HEK293 (cell line): ENCODE measurements around the gene PROB1.

Experiments
- CTCF ChIA-PET: fragments of 350-600 bp; formaldehyde crosslinking; extraction: SDS; loops from one replicate; lab custom pipeline; 2021; ENCODE audit warnings: antibody characterized with exemption; lab: Yijun Ruan, JAX
- POLR2A ChIA-PET: fragments of 300-600 bp; formaldehyde crosslinking; extraction: SDS; loops from one replicate; lab custom pipeline; 2020; ENCODE audit warnings: antibody characterized with exemption, inconsistent platforms; lab: Yijun Ruan, JAX
- H3K27ac ChIP-seq: fragments of 200-500 bp; sonication (Bioruptor generic); 2 replicates; pipeline ENCODE4 v1.5.1; 2014; ENCODE audit warnings: low read depth, low read length, control low read depth, inconsistent platforms; ENCODE audit errors: extremely low read depth
- H3K36me3 ChIP-seq, 2 experiments: fragments of 200-500 bp in 1 of 2; sonication (Bioruptor generic) in 1 of 2; 1 replicate in 1 of 2; 2 replicates in 1 of 2; pipeline ENCODE4 v1.5.1; 2014 to 2017; ENCODE audit warnings: inconsistent platforms in 2 of 2, low read length in 2 of 2; ENCODE audit not compliant: control insufficient read depth in 2 of 2, insufficient read depth in 1 of 2
- H3K4me1 ChIP-seq: fragments of 200-500 bp; sonication (Bioruptor generic); 2 replicates; pipeline ENCODE4 v1.5.1; 2014; ENCODE audit warnings: mild to moderate bottlenecking, low read length, inconsistent platforms; ENCODE audit not compliant: control insufficient read depth, insufficient read depth
- H3K4me3 ChIP-seq: 2 replicates; pipeline ENCODE4 v1.5.1; 2011; ENCODE audit warnings: low read depth, mild to moderate bottlenecking, control low read depth, low read length, moderate library complexity
- H3K9me3 ChIP-seq: fragments of 200-500 bp; sonication (Bioruptor generic); 2 replicates; pipeline ENCODE4 v1.5.1; 2014; ENCODE audit warnings: low read depth, low read length, inconsistent platforms; ENCODE audit not compliant: control insufficient read depth, insufficient read depth
- ATF2 ChIP-seq: fragments of 450-650 bp; formaldehyde crosslinking; IDR thresholded peaks from 2 replicates; pipeline ENCODE4 v1.5.1; 2016; ENCODE audit warnings: missing biosample characterization, missing genetic modification characterization, low read depth
- BCL6B ChIP-seq: fragments of 450-650 bp; formaldehyde crosslinking; IDR thresholded peaks from 2 replicates; pipeline ENCODE4 v1.5.1; 2017; ENCODE audit warnings: missing biosample characterization, missing genetic modification characterization
- IKZF3 ChIP-seq: fragments of 450-650 bp; IDR thresholded peaks from 2 replicates; pipeline ENCODE4 v1.5.0; 2018; ENCODE audit warnings: missing biosample characterization, mild to moderate bottlenecking, missing genetic modification characterization, moderate library complexity
- KLF17 ChIP-seq: fragments of 450-650 bp; formaldehyde crosslinking; IDR thresholded peaks from 2 replicates; pipeline ENCODE4 v1.5.1; 2016; ENCODE audit warnings: missing biosample characterization, missing genetic modification characterization
- OSR2 ChIP-seq: fragments of 450-650 bp; formaldehyde crosslinking; IDR thresholded peaks from 2 replicates; pipeline ENCODE4 v1.5.1; 2016; ENCODE audit warnings: missing biosample characterization, missing genetic modification characterization
- PRDM4 ChIP-seq: fragments of 450-650 bp; formaldehyde crosslinking; IDR thresholded peaks from 2 replicates; pipeline ENCODE4 v1.5.1; 2017; ENCODE audit warnings: missing biosample characterization, missing genetic modification characterization
- RBAK ChIP-seq: fragments of 450-650 bp; formaldehyde crosslinking; IDR thresholded peaks from 2 replicates; pipeline ENCODE4 v1.5.1; 2016; ENCODE audit warnings: missing biosample characterization, missing genetic modification characterization
- REPIN1 ChIP-seq: fragments of 450-650 bp; formaldehyde crosslinking; IDR thresholded peaks from 2 replicates; pipeline ENCODE4 v1.5.1; 2017; ENCODE audit warnings: missing biosample characterization, missing genetic modification characterization, low read depth
- SCRT2 ChIP-seq: fragments of 450-650 bp; formaldehyde crosslinking; IDR thresholded peaks from 2 replicates; pipeline ENCODE4 v1.5.1; 2016; ENCODE audit warnings: missing biosample characterization, missing genetic modification characterization
- ZBTB17 ChIP-seq: fragments of 450-650 bp; formaldehyde crosslinking; IDR thresholded peaks from 2 replicates; pipeline ENCODE4 v1.5.1; 2016; ENCODE audit warnings: missing biosample characterization, missing genetic modification characterization
- ZBTB48 ChIP-seq: fragments of 450-650 bp; formaldehyde crosslinking; IDR thresholded peaks from 2 replicates; pipeline ENCODE4 v1.5.1; 2016; ENCODE audit warnings: missing biosample characterization, missing genetic modification characterization
- ZBTB7A ChIP-seq: fragments of 450-650 bp; formaldehyde crosslinking; IDR thresholded peaks from 2 replicates; pipeline ENCODE4 v1.5.1; 2016; ENCODE audit warnings: low read depth, missing biosample characterization, missing genetic modification characterization
- ZFP37 ChIP-seq: fragments of 450-650 bp; formaldehyde crosslinking; IDR thresholded peaks from 2 replicates; pipeline ENCODE4 v1.5.1; 2016; ENCODE audit warnings: missing biosample characterization, missing genetic modification characterization
- ZFP69B ChIP-seq: fragments of 450-650 bp; formaldehyde crosslinking; IDR thresholded peaks from 2 replicates; pipeline ENCODE4 v1.5.1; 2016; ENCODE audit warnings: missing biosample characterization, missing genetic modification characterization
- ZIC2 ChIP-seq: fragments of 450-650 bp; formaldehyde crosslinking; IDR thresholded peaks from 2 replicates; pipeline ENCODE4 v1.5.1; 2016; ENCODE audit warnings: missing biosample characterization, missing genetic modification characterization
- ZNF121 ChIP-seq: fragments of 450-650 bp; formaldehyde crosslinking; IDR thresholded peaks from 2 replicates; pipeline ENCODE4 v1.5.1; 2016; ENCODE audit warnings: missing biosample characterization, missing genetic modification characterization
- ZNF169 ChIP-seq: fragments of 450-650 bp; formaldehyde crosslinking; IDR thresholded peaks from 2 replicates; pipeline ENCODE4 v1.5.1; 2016; ENCODE audit warnings: missing biosample characterization, missing genetic modification characterization
- ZNF175 ChIP-seq: fragments of 450-650 bp; formaldehyde crosslinking; IDR thresholded peaks from 2 replicates; pipeline ENCODE4 v1.5.1; 2016; ENCODE audit warnings: missing biosample characterization, missing genetic modification characterization
- ZNF19 ChIP-seq: fragments of 450-650 bp; formaldehyde crosslinking; IDR thresholded peaks from 2 replicates; pipeline ENCODE4; 2016; ENCODE audit warnings: missing biosample characterization, missing genetic modification characterization, low read depth
- ZNF202 ChIP-seq: fragments of 450-650 bp; formaldehyde crosslinking; IDR thresholded peaks from 2 replicates; pipeline ENCODE4 v1.5.1; 2016; ENCODE audit warnings: missing biosample characterization, missing genetic modification characterization, borderline replicate concordance
- ZNF280C ChIP-seq: fragments of 450-650 bp; formaldehyde crosslinking; IDR thresholded peaks from 2 replicates; pipeline ENCODE4 v1.5.1; 2016; ENCODE audit warnings: missing biosample characterization, missing genetic modification characterization
- ZNF311 ChIP-seq: fragments of 450-650 bp; formaldehyde crosslinking; IDR thresholded peaks from 2 replicates; pipeline ENCODE4 v1.5.1; 2017; ENCODE audit warnings: missing biosample characterization, missing genetic modification characterization, borderline replicate concordance
- ZNF324 ChIP-seq: fragments of 450-650 bp; formaldehyde crosslinking; IDR thresholded peaks from 2 replicates; pipeline ENCODE4 v1.5.1; 2016; ENCODE audit warnings: missing biosample characterization, missing genetic modification characterization
- ZNF335 ChIP-seq: fragments of 450-650 bp; formaldehyde crosslinking; conservative IDR thresholded peaks from 2 replicates; pipeline ENCODE4 v1.5.1; 2016; ENCODE audit warnings: missing biosample characterization, missing genetic modification characterization
- ZNF426 ChIP-seq: fragments of 450-650 bp; formaldehyde crosslinking; IDR thresholded peaks from 2 replicates; pipeline ENCODE4 v1.5.1; 2017; ENCODE audit warnings: missing biosample characterization, missing genetic modification characterization, mild to moderate bottlenecking, inconsistent platforms, moderate library complexity
- ZNF514 ChIP-seq: fragments of 450-650 bp; formaldehyde crosslinking; IDR thresholded peaks from 2 replicates; pipeline ENCODE4 v1.5.1; 2016; ENCODE audit warnings: missing biosample characterization, missing genetic modification characterization
- ZNF560 ChIP-seq: fragments of 450-650 bp; formaldehyde crosslinking; IDR thresholded peaks from 2 replicates; pipeline ENCODE4 v1.5.1; 2017; ENCODE audit warnings: missing biosample characterization, missing genetic modification characterization, borderline replicate concordance
- ZNF585B ChIP-seq: fragments of 450-650 bp; formaldehyde crosslinking; IDR thresholded peaks from 2 replicates; pipeline ENCODE4 v1.5.1; 2016; ENCODE audit warnings: missing biosample characterization, missing genetic modification characterization
- ZNF791 ChIP-seq: fragments of 450-650 bp; formaldehyde crosslinking; IDR thresholded peaks from 2 replicates; pipeline ENCODE4 v1.5.1; 2016; ENCODE audit warnings: missing biosample characterization, missing genetic modification characterization

Gene PROB1

GRCh38 chr5:139403787-139404483, 9.0 kb upstream of the PROB1 start, which contains the start of gene SPATA24 (continued):
- no peak for TF ChIP-seq ZNF311
- peak; percentile 98 for TF ChIP-seq ZBTB7A (tag by site-specific recombination)

- Histone ChIP-seq H3K4me3 (peak overlapping the region; percentile 56), H3K9me3 (no peaks in the 10 kb centered on the region), H3K36me3 (peaks cover 0 to 12% of the 10 kb centered on the region in 2 experiments; a peak in 2 of 3 replicates), H3K27ac (peak overlapping the region; percentile 82), H3K4me1 (peaks cover 5% of the 10 kb centered on the region; the same call in 1 of the 2 replicates)
- POLR2A ChIA-PET, result interaction anchor here (0.7 to 2.3 kb wide), 5 partner anchors 11 to 110 kb away, joined by 3 to 8 read pairs (median 3); partner anchors contain the start of genes DNAJC18, MATR3, PAIP2 and STING1
- CTCF ChIA-PET, result interaction anchor here (0.5 to 1.6 kb wide), 11 partner anchors 8 to 990 kb away, joined by 3 to 4 read pairs (median 3); no protein-coding TSS in a partner anchor
- TF ChIP-seq ZNF560 (tag by site-specific recombination) (no peak), ZNF175 (tag by site-specific recombination) (no peak), ZNF280C (no peak), ZNF585B (no peak), ZNF202 (tag by site-specific recombination) (no peak), OSR2 (tag by site-specific recombination) (no peak), KLF17 (tag by site-specific recombination) (no peak), ZFP37 (tag by site-specific recombination) (no peak), ATF2 (peak; percentile 98), ZNF19 (tag by site-specific recombination) (no peak), BCL6B (tag by site-specific recombination) (no peak), REPIN1 (tag by site-specific recombination) (no peak), ZNF426 (tag by site-specific recombination) (no peak), ZNF791 (no peak), ZNF169 (tag by site-specific recombination) (no peak), ZNF324 (no peak), PRDM4 (tag by site-specific recombination) (no peak), ZIC2 (tag by site-specific recombination) (no peak), ZNF121 (tag by site-specific recombination) (no peak), SCRT2 (peak; percentile 34; the same call in 1 of the 2 replicates), ZBTB48 (tag by site-specific recombination) (peak; percentile 57; the same call in 1 of the 2 replicates), IKZF3 (tag by site-specific recombination) (peak; percentile 40; the same call in 1 of the 2 replicates), ZNF335 (tag by site-specific recombination) (peak; percentile 96), RBAK (no peak), ZBTB17 (no peak), ZFP69B (tag by site-specific recombination) (no peak), ZNF514 (tag by site-specific recombination) (no peak)
These were observed 8.5 kb upstream of the PROB1 start for GRCh38 chr5:139403418-139403786.
